ENCODE data around the gene SCARF1. TPM values are rescaled to one million over a fixed set of nuclear protein-coding genes. Genes with fewer than 3 reads are reported as not detected.

SCARF1 gene
- total RNA-seq, 2 experiments from 2014 or later, result 0.19 to 0.29 TPM

DNA sequence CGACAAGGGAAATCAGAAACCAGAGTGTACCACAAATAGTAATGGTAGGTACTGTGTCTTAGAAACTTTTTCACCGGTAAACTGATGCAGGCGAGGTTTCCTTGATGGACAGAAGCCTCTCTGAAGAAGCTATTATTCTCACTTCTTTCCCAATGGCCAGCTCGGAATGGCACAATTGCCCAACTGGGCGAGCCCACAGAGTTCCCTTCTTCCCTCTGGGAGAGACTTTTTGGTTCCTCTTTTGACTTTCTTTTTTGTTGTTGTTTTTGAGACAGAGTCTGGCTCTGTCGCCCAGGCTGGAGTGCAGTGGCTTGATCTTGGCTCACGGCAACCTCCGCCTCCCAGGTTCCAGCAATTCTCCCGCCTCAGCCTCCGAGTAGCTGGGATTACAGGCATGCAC, 33.8 kb downstream of the SCARF1 start:
- H3K4me1 ChIP-seq (ENCODE audit: insufficient read depth, low read length, poor library complexity, severe bottlenecking), result peaks cover 14% of the 10 kb centered on the region
- no peak overlapping the region for H3K27ac ChIP-seq (ENCODE audit: low read depth, low read length, poor library complexity, severe bottlenecking)
- H3K4me2 ChIP-seq (ENCODE audit: low read length), result no peak overlapping the region
- no peaks in the 10 kb centered on the region for H4K20me1 ChIP-seq (ENCODE audit: insufficient read depth, low read length)
- no peak overlapping the region for H3K4me3 ChIP-seq (ENCODE audit: low read depth, low read length, poor library complexity, severe bottlenecking)
- peaks cover 9% of the 10 kb centered on the region for H3K36me3 ChIP-seq (ENCODE audit: insufficient read depth, low read length)
- BruUV-seq (replicated peaks), result no TSS peak
- no peaks in the 10 kb centered on the region for H3K9me3 ChIP-seq (ENCODE audit: low read length)
- H3K9me2 ChIP-seq (ENCODE audit: insufficient read depth, low read length), result no peaks in the 10 kb centered on the region
- no peaks in the 10 kb centered on the region for H3K79me2 ChIP-seq (ENCODE audit: insufficient read depth, low read depth, low read length)
- ChIA-PET POLR2A (no interaction called here), CTCF (ENCODE audit: unreplicated experiment) (no interaction called here)
- intact Hi-C loops (cut with micrococcal nuclease; ENCODE audit: unreplicated experiment), result no loop called here
- no peak for DNase-seq (ENCODE audit: low spot score)
- no peak overlapping the region for H2AFZ ChIP-seq (ENCODE audit: low read length)
- TF ChIP-seq EZH2phosphoT487 (IDR thresholded peaks at IDR 0.05; ENCODE audit: borderline replicate concordance, low read depth, low read length), result no peak
- no peak for TF ChIP-seq CTCF (conservative IDR thresholded peaks at IDR 0.05; ENCODE audit: low read length)

- POLR2A ChIA-PET, result no interaction called here
- H3K4me1 ChIP-seq (ENCODE audit: insufficient read depth, low read length, poor library complexity, severe bottlenecking), result peaks cover 17% of the 10 kb centered on the region
- intact Hi-C loops (cut with micrococcal nuclease; ENCODE audit: unreplicated experiment), result no loop called here
Observed at GRCh38 chr17:1608676-1609075, 36.9 kb downstream of the SCARF1 start.

DNA sequence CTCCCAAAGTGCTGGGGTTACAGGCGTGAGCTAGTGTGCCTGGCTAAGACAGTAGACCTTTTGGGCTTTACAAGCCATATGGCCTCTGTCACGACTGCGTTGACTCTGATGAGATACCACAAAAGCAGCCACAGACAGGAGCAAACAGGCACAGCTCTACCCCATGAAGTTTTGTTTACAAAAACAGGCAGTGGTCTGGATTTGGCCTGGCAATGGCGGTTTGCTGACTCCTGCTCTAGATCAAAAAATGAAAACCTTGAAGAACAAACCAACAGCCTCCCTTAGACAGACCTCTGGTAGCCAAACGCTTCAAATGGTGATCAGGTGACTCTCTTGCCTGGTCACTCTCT, 37.6 kb downstream of the SCARF1 start:
- H3K9me3 ChIP-seq (ENCODE audit: low read length), result no peaks in the 10 kb centered on the region
- CTCF ChIA-PET (ENCODE audit: unreplicated experiment), result no interaction called here
- intact Hi-C loops (cut with micrococcal nuclease; ENCODE audit: unreplicated experiment), result no loop called here

More at GRCh38 chr17:1608676-1609075, 36.9 kb downstream of the SCARF1 start:
- no peak overlapping the region for H2AFZ ChIP-seq (ENCODE audit: low read length)
- H3K4me2 ChIP-seq (ENCODE audit: low read length), result no peak overlapping the region
- no peak for DNase-seq (ENCODE audit: low spot score)
- H3K36me3 ChIP-seq (ENCODE audit: insufficient read depth, low read length), result peaks cover 4% of the 10 kb centered on the region
- H4K20me1 ChIP-seq (ENCODE audit: insufficient read depth, low read length), result no peaks in the 10 kb centered on the region
- no peak overlapping the region for H3K4me3 ChIP-seq (ENCODE audit: low read depth, low read length, poor library complexity, severe bottlenecking)
- H3K27ac ChIP-seq (ENCODE audit: low read depth, low read length, poor library complexity, severe bottlenecking), result no peak overlapping the region
- no peak for TF ChIP-seq EZH2phosphoT487 (IDR thresholded peaks at IDR 0.05; ENCODE audit: borderline replicate concordance, low read depth, low read length)
- TF ChIP-seq CTCF (conservative IDR thresholded peaks at IDR 0.05; ENCODE audit: low read length), result no peak
- BruUV-seq (replicated peaks), result no TSS peak
- CTCF ChIA-PET (ENCODE audit: unreplicated experiment), result no interaction called here
- H3K9me2 ChIP-seq (ENCODE audit: insufficient read depth, low read length), result no peaks in the 10 kb centered on the region
- H3K9me3 ChIP-seq (ENCODE audit: low read length), result no peaks in the 10 kb centered on the region
- H3K79me2 ChIP-seq (ENCODE audit: insufficient read depth, low read depth, low read length), result no peaks in the 10 kb centered on the region

More for the DNA sequence above, 37.6 kb downstream of the SCARF1 start:
- Histone ChIP-seq H3K79me2 (ENCODE audit: insufficient read depth, low read depth, low read length) (no peaks in the 10 kb centered on the region), H3K9me2 (ENCODE audit: insufficient read depth, low read length) (no peaks in the 10 kb centered on the region), H2AFZ (ENCODE audit: low read length) (no peak overlapping the region), H3K4me3 (ENCODE audit: low read depth, low read length, poor library complexity, severe bottlenecking) (no peak overlapping the region), H3K4me1 (ENCODE audit: insufficient read depth, low read length, poor library complexity, severe bottlenecking) (peaks cover 20% of the 10 kb centered on the region), H3K4me2 (ENCODE audit: low read length) (no peak overlapping the region), H3K36me3 (ENCODE audit: insufficient read depth, low read length) (peaks cover 2% of the 10 kb centered on the region), H4K20me1 (ENCODE audit: insufficient read depth, low read length) (no peaks in the 10 kb centered on the region), H3K27ac (ENCODE audit: low read depth, low read length, poor library complexity, severe bottlenecking) (no peak overlapping the region)
- no peak for DNase-seq (ENCODE audit: low spot score)
- TF ChIP-seq EZH2phosphoT487 (IDR thresholded peaks at IDR 0.05; ENCODE audit: borderline replicate concordance, low read depth, low read length), result no peak
- no peak for TF ChIP-seq CTCF (conservative IDR thresholded peaks at IDR 0.05; ENCODE audit: low read length)
- BruUV-seq (replicated peaks), result no TSS peak
- POLR2A ChIA-PET, result interaction anchor here (0.5 kb wide), 1 partner anchor 287 kb away, joined by 4 read pairs; no protein-coding TSS in a partner anchor

All from OCI-LY7 (cell line).